GM12873 (cell line): ENCODE results near the gene IMP3.

ENCODE experiments used
- CTCF ChIP-seq: IDR thresholded peaks from 2 replicates; pipeline ENCODE4 v1.5.1; 2012; ENCODE audit warnings: low read depth, mild to moderate bottlenecking, moderate library complexity, low read length, control low read depth; ENCODE audit not compliant: insufficient read depth; ENCODE audit errors: missing control alignments

The IMP3 gene

GRCh38 chr15:75636026-75636425, 4.0 kb downstream of the IMP3 start:
- TF ChIP-seq CTCF = no peak

- TF ChIP-seq CTCF = no peak
Measured at GRCh38 chr15:75631935-75632334, 8.1 kb downstream of the IMP3 start.

- TF ChIP-seq CTCF = no peak
Measured at GRCh38 chr15:75625542-75626347, 14.3 kb downstream of the IMP3 start, which contains the start of gene SNUPN. Gene SNUPN, minus strand, starts transcription at chr15:75625725. Its CDS starts 4,674 bp downstream, at chr15:75621051.

GRCh38 chr15:75622505-75622904, 17.5 kb downstream of the IMP3 start:
- no peak for TF ChIP-seq CTCF

- TF ChIP-seq CTCF = no peak
Measured at GRCh38 chr15:75620841-75621391, 19.1 kb downstream of the IMP3 start.

GRCh38 chr15:75620058-75620820, 19.8 kb downstream of the IMP3 start:
- no peak for TF ChIP-seq CTCF

- no peak for TF ChIP-seq CTCF
Measured at GRCh38 chr15:75616766-75617165, 23.3 kb downstream of the IMP3 start.
